Heart left ventricle (tissue), 16 donors: ENCODE measurements around the gene IRF8. TPM values are rescaled to one million over a fixed set of nuclear protein-coding genes. Genes with fewer than 3 reads are reported as not detected.

ENCODE experiments used
- ATAC-seq, 4 donors: fragments of 200-7000 bp; cut with Tn5 transposase; one replicate each; pipeline ENCODE4 v1.9.1; 2020 to 2022; ENCODE audit warnings: moderate library complexity in 4 of 4, mild to moderate bottlenecking in 3 of 4, moderate number of reproducible peaks in 1 of 4
- DNase-seq, 5 donors: peaks; one replicate each; pipeline ENCODE4 v3.0.0-alpha.2; 2020
- H3K27ac ChIP-seq, 12 donors: fragments of 200-600 bp; sonication (generic) in 4 of 12; one replicate each; pipeline versions ENCODE4 v1.5.0 to v1.8.0; 2016 to 2022; ENCODE audit warnings: mild to moderate bottlenecking in 2 of 12
- H3K27me3 ChIP-seq, 9 donors: fragments of 200-600 bp; sonication (generic) in 2 of 9; one replicate each; pipeline versions ENCODE4 v1.5.1 to v1.8.0; 2016 to 2022; ENCODE audit warnings: mild to moderate bottlenecking in 3 of 9
- H3K36me3 ChIP-seq, 9 donors: fragments of 200-600 bp; sonication (generic) in 2 of 9; one replicate each; pipeline versions ENCODE4 v1.5.0 to v1.8.0; 2018 to 2022; ENCODE audit warnings: mild to moderate bottlenecking in 2 of 9
- H3K4me1 ChIP-seq, 12 donors: fragments of 200-600 bp; sonication (generic) in 4 of 12; one replicate each; pipeline versions ENCODE4 v1.5.0 to v1.8.0; 2016 to 2022; ENCODE audit warnings: mild to moderate bottlenecking in 3 of 12
- H3K4me3 ChIP-seq, 12 donors: fragments of 200-600 bp; sonication (generic) in 4 of 12; one replicate each; pipeline versions ENCODE4 v1.5.0 to v1.8.0; 2017 to 2022; ENCODE audit warnings: mild to moderate bottlenecking in 9 of 12, moderate library complexity in 4 of 12
- H3K9me3 ChIP-seq, 12 donors: fragments of 200-600 bp; sonication (generic) in 4 of 12; one replicate each; pipeline versions ENCODE4 v1.5.0 to v1.8.0; 2016 to 2022; ENCODE audit warnings: mild to moderate bottlenecking in 1 of 12
- CTCF ChIP-seq, 12 donors: fragments of 200-600 bp; sonication (generic) in 4 of 12; IDR thresholded peaks; one replicate each; pipeline versions ENCODE4 v1.5.0 to v1.8.0; 2018 to 2022; ENCODE audit warnings: antibody characterized with exemption in 12 of 12, mild to moderate bottlenecking in 5 of 12
- POLR2A ChIP-seq, 2 donors: fragments of 450-650 bp; IDR thresholded peaks; one replicate each; pipeline ENCODE4 v1.6.1; 2017; ENCODE audit warnings: antibody characterized with exemption in 2 of 2, mild to moderate bottlenecking in 2 of 2, moderate library complexity in 2 of 2
- WGBS, 4 donors: extraction: QIAGEN DNeasy Blood & Tissue Kit in 2 of 4; methylation state at CpG; one replicate each; pipeline versions ENCODE4 v1.1.5 to v1.1.7; 2013 to 2018; 5-methylcytosine and 5-hydroxymethylcytosine counted together
- intact Hi-C, 10 donors: fragments of 100-400 bp; cut with DNase I; formaldehyde crosslinking; loops; one replicate each; pipeline versions ENCODE4 v1.11.1 to v1.14.2; 2022
- polyA plus RNA-seq, 2 donors: library from polyadenylated mRNA; stranded (reverse); fragments of 200-250 nt; gene quantifications; one replicate each; pipeline ENCODE4 v1.2.3, GENCODE V29; 2013
- total RNA-seq, 9 donors: library from RNA; depleted of rRNA in 2 of 9; stranded (reverse); fragments of >200 nt in 2 of 9; fragmentation: NEBNext Ultra II Directional in 3 of 9; extraction: Animal tissue kit (Norgen Biotek cat#: 25700) in 3 of 9; gene quantifications; one replicate each; pipeline versions ENCODE4 v1.1.0 to v1.2.4, GENCODE V29; 2016 to 2023
- donor health status: ischemic (EF 13 %, LVEDD 7.1; RV severe dilation, severe dysfunction).
- donor health status: healthy with polysubstance abuse.
- donor health status: DM: no; HTN: yes; CAD: no.
- donor health status: DM: no; HTN: no; CAD: no.
- donor health status: ischemic (EF 25% LVEDD 6.9; RV normal size, moderate dysfunction).
- donor health status: ischemic (EF 25% LVEDD 5.7; RV mildly dilated, moderate dysfunction).
- donor health status: healthy.
- donor health status: DM: yes; HTN: yes; CAD: no.
- donor health status: ischemic (EF 35%, LVEDD 5.7; RV mildly dilated, moderate dysfunction).
- donor health status: nonischemic (EF 11% LVEDD 7.7; RV severe dilation, severe dysfunction).
- donor health status: DM: yes; HTN: yes; CAD: no.
- donor health status: PGD.
- donor health status: ischemic (EF 29% LVEDD 5.4; RV normal size, mild dysfunction).
- donor health status: nonischemic (EF 23%, LVEDD 6.1; RV moderate dilation, normal function).

The IRF8 gene
- total and polyA plus RNA-seq, 11 donors = 1.0 to 31.8 (median 3.1) TPM

- ATAC-seq = no peak
- no peak overlapping the region for H3K27ac ChIP-seq
Measured at GRCh38 chr16:85947230-85948137, 48.5 kb downstream of the IRF8 start.

GRCh38 chr16:85948138-85948509 is 49.2 kb downstream of the IRF8 start:
- intact Hi-C loops = no loop called here
- Histone ChIP-seq H3K27me3 (peaks cover 0 to 32% (median 3%) of the 10 kb centered on the region in 9 donors), H3K27ac (no peak overlapping the region), H3K4me1 (peaks cover 0 to 15% (median 0%) of the 10 kb centered on the region in 12 donors), H3K4me3 (peak overlapping the region in 2 of 12 donors; percentile 22 to 45), H3K9me3 (no peaks in the 10 kb centered on the region), H3K36me3 (no peaks in the 10 kb centered on the region)
- TF ChIP-seq POLR2A (IDR thresholded peaks at IDR 0.05) = no peak
- no peak for TF ChIP-seq CTCF (IDR thresholded peaks at IDR 0.05)
- ATAC-seq (no peak), DNase-seq (no peak)
- 86 to 94% (median 89%) methylated on average over 12 to 20 of the region's 20 CpGs for WGBS, 4 donors

More at GRCh38 chr16:85947230-85948137, 48.5 kb downstream of the IRF8 start:
- no peaks in the 10 kb centered on the region for H3K36me3 ChIP-seq
- TF ChIP-seq CTCF (IDR thresholded peaks at IDR 0.05) = no peak
- TF ChIP-seq POLR2A (IDR thresholded peaks at IDR 0.05) = no peak
- H3K9me3 ChIP-seq = no peaks in the 10 kb centered on the region
- peak overlapping the region in 3 of 12 donors; percentile 21 to 45 (median 22) for H3K4me3 ChIP-seq
- DNase-seq = no peak
- intact Hi-C loops = no loop called here
- peaks cover 0 to 15% (median 0%) of the 10 kb centered on the region in 12 donors for H3K4me1 ChIP-seq
- 76 to 78% (median 77%) methylated on average over 32 of the region's 32 CpGs for WGBS, 4 donors
- H3K27me3 ChIP-seq = peaks cover 0 to 26% (median 3%) of the 10 kb centered on the region in 9 donors

GRCh38 chr16:85948616-85949265 is 49.8 kb downstream of the IRF8 start:
- DNase-seq (no peak), ATAC-seq (no peak)
- H3K9me3 ChIP-seq = no peaks in the 10 kb centered on the region
- H3K4me1 ChIP-seq = peaks cover 0 to 15% (median 0%) of the 10 kb centered on the region in 12 donors
- WGBS, 4 donors = 74 to 81% (median 78%) methylated on average over 14 of the region's 14 CpGs
- H3K36me3 ChIP-seq = no peaks in the 10 kb centered on the region
- H3K4me3 ChIP-seq = no peak overlapping the region
- no peak for TF ChIP-seq POLR2A (IDR thresholded peaks at IDR 0.05)
- no peak for TF ChIP-seq CTCF (IDR thresholded peaks at IDR 0.05)
- H3K27ac ChIP-seq = no peak overlapping the region
- intact Hi-C loops = no loop called here
- peaks cover 0 to 38% (median 3%) of the 10 kb centered on the region in 9 donors for H3K27me3 ChIP-seq
